HG03097 (cell line): ENCODE results near the gene USP25.

Experiments used
- ATAC-seq: cut with Tn5 transposase; IDR thresholded peaks from one replicate; pipeline ENCODE4 v1.9.1; 2021; ENCODE audit not compliant: unreplicated experiment, low FRiP score

Gene USP25

GRCh38 chr21:15755125-15755524 lies 25.3 kb downstream of the USP25 start:
- ATAC-seq: no peak

DNA sequence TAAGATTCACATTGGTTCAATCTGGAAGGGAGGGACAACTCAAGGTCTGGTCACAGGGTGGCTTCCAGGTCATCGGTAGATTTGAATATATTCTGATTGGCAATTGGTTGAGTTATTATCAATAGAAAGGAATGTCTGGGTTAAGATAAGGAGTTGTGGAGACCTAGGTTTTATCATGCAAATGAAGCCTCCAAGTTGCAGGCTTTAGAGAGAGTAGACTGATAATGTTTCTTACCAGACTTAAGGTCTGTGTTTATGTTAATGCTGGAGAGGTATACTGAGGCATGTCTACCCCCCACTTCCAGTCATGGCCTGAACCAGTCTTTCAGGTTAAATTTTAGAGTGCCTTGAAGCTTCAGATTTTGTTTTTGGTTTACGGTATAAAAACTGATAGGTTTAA lies 29.7 kb downstream of the USP25 start:
- ATAC-seq: no peak

DNA sequence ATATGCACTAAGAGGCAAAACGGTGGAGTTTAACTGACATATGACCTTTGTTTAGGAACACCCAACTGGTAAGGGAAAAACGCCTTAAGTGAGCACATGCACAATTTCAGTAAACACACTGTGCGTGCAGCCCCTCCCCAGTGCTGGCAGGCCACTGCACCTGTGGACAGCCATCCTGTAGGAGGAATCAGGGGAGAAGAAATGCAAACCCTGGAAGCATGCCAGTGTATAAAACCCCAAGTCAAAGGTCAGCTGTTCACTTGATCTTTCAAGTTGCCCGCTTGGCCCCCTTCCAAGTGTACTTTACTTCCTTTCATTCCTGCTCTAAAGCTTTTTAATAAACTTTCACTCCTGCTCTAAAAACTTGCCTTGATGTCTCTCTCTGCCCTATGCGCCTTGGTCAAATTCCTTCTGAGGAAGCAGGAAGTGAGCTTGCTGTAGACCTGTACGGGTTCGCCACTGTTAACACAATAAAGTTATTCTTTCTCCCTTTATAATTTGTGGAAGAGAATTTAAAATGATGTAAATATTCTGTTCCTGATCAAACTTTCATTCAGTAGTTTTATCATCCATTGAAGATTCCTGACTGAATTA lies 31.8 kb downstream of the USP25 start:
- no peak for ATAC-seq

GRCh38 chr21:15763359-15763758 lies 33.6 kb downstream of the USP25 start:
- ATAC-seq: no peak

DNA sequence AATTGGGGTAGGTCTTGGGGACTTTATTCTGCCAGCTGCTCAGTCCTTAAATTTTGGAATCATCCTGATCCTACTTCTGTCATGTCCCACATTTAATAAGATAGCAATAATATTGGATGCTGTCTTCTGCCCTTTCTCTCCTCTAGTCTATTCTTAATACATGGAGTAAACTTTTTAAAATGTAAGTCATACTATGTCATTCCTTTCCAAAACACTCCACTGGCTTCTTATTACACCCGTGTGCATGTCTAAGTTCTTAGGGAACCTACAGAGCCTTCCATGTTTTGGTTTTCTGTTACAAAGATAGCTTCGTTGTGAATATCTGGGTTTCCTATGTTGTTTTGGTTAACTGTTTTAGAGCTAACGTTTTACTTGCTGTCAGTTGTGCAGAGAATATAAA lies 35.1 kb downstream of the USP25 start:
- no peak for ATAC-seq

DNA sequence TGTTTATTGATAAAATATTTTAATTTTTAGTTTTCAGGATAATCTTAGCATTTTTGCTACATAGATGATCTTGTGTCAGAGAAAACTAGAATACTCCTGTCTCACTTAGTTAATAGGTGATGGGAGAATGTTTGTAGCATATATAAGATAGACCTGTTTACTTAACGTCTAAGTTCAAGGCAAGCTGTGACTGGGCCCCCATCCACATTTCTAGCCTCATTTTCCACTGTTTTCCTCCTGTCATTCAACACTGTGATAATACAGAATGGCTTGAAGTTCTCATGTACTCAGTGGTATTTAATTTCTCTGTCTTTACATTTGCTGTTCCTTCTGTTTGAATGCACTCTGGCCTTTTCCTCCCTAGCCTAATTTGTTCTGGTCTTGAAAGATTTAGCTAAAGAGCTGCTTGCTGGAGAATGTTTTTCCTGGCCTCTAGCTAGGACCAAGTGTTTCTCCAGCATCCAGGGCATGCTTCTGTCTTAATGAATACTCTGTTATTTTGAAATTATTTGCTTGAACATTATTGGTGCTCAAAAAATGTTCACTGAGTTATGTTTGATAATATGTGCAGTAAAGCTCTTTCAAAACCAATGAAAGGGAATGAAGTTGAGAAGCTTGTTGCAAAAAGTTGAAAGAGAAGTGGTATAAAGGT lies 37.3 kb downstream of the USP25 start:
- no peak for ATAC-seq

DNA sequence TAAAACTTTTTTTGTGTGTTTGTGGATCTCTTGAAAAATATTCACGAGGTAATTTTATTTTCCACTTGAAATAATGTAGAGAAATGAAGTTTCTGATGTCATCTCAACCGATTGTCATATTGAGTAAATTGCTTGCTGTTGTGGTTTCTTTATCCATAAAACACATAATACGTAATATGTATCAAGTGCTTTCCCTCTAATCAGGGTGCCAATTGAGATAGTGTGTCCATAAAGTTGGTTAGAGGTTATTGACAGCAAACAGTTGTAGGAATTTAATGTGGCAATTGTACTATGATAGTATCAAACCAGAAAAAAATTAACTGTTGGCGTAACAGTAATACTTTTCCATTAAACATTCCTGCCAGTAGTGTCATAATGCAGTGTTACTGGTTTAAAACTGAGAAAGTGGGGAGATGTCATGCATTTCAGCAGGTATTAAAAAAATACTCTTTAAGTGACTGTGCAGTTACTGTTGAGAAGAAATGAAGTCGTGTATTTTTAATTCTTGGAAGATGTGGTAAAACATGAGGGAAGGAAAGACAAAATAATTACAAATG lies 38.3 kb downstream of the USP25 start:
- no peak for ATAC-seq

GRCh38 chr21:15768853-15769252 lies 39.1 kb downstream of the USP25 start:
- no peak for ATAC-seq

DNA sequence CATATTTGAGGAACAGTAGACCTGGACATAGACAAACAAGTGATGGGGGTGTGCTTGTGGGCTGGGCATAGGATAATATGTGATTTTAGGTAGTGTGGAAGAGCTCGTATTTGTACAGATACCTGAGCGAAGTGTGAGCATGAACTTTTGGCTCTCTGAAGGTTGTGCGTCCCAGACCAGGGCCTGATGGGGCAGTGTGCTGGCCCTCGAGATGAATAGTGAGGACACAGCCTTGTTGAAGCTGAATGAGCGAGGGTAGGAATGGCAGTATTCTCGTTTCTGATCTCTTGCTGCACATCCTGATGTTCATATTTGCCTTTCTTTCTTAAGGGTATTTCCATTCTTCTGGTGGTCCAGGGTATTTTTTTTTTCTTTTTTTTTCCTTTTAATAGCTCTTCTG lies 41.5 kb downstream of the USP25 start:
- no peak for ATAC-seq

DNA sequence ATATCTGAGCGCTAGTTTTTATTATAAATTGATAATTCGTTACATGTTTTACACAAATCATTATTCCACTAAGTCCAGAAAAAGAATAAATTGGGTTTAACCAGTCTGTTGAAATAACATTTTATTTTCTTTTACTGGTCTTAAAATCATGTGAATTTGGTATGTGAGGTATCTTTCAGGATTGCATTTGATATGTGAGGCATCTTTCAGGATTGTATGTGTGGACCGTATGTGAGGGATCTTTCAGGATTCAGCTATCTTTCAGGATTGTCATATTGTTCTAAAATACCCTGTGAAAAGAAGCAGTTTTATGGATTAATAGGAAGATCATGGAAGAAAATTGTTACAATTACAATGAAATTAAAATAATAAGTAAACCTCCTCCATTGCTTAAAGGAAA lies 42.9 kb downstream of the USP25 start:
- ATAC-seq: no peak

GRCh38 chr21:15774590-15774989 lies 44.8 kb downstream of the USP25 start:
- ATAC-seq: no peak

DNA sequence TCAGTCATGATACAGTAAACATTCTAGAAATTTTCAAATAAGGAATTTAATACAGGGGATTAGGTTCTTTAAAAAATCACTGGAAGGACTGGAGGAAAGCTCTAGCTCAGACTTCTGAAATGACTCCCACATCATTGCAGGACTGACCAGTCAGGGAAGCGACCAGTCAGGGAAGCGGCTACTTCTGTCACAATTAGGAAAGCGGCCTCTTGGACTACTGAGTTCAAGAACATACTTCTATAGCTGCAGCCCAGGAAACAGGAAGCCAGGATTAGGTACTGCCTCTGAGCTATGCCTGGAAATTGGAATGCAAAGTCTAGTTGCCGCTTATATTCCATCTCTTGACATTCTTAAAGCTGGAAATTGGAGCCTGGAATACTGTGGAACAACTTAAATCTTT lies 45.5 kb downstream of the USP25 start:
- no peak for ATAC-seq

GRCh38 chr21:15775981-15776380 lies 46.2 kb downstream of the USP25 start:
- ATAC-seq: no peak

DNA sequence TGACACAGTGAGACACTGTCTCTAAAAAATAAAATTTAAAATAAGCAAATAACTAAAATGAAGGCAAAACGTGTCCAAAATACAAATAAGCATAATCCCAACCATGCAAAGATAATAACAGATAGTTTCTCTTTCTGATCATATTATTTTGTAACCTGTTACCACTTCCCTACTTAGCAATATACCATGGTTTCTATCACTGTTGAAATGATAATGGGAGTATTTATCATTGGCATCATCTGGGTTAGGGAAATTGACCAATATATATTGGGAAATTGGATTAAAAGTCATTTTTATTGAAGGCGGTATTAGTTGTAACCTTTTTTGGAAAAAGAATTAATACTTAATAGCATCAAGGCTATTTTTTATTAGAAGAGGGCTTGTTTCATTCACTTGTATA lies 47.0 kb downstream of the USP25 start:
- no peak for ATAC-seq

DNA sequence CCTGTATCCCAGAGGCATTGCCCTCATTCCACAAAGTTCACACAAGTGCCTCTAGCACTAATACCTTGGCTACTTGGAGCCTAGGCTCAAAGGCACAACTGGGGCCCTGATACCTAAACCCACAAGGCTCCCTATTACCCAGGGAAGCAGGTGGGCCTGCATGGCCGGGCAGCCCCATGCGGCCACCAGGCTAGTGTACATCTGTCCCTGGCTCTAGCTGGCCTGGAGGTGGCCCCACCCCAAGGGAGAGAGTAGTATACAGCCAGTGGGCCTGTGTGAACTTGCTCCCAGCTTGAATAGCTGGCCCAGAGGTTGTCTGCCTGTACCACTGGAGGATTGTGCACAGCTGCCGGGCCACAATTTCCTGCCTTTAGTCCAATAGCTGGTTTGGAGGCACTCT lies 52.2 kb downstream of the USP25 start:
- ATAC-seq: no peak

GRCh38 chr21:15788847-15789523 lies 59.2 kb downstream of the USP25 start:
- ATAC-seq: no peak

- ATAC-seq: no peak
These were observed 63.3 kb downstream of the USP25 start for GRCh38 chr21:15793109-15793508.

- no peak for ATAC-seq
These were observed 63.9 kb downstream of the USP25 start for GRCh38 chr21:15793550-15794235.

- no peak for ATAC-seq
These were observed 64.6 kb downstream of the USP25 start for GRCh38 chr21:15794277-15794912.

GRCh38 chr21:15795533-15795932 lies 65.8 kb downstream of the USP25 start:
- no peak for ATAC-seq
